ENCODE measurements around the gene TBC1D22A.
A peak's percentile ranks its signal among the peaks of the same experiment; 100 is the strongest.

TBC1D22A gene

GRCh38 chr22:46762238-46763050, at the start of gene TBC1D22A:
Gene TBC1D22A (plus strand): TSS chr22:46762650. CDS start chr22:46762787, 137 bp downstream.
- TF ChIP-seq GATA1 (IDR thresholded peaks at IDR 0.05; ENCODE audit: low read depth, low read length) = no peak
- TF ChIP-seq POLR2A (IDR thresholded peaks at IDR 0.05; ENCODE audit: low read length) = peak; percentile 98
- peak; percentile 95 to 96 for DNase-seq

DNA sequence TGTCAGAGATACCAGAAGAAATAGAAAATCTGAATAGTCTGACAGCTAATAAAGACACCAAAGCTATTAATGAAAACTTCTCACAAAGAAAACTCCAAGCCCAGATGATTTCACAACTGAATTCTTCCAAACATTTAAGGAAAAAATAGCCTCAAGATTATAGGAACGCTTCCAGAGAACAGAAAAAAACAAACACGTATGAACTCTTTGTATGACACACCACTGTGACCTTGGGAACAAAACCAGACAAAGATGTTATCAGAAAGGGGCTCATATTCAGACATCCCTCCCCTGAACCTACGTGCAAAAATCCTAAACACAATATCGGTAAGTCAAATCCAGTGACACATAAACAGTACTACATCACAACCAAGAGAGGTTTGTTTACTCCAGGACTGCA, 47.9 kb upstream of the TBC1D22A start:
- TF ChIP-seq POLR2A (IDR thresholded peaks at IDR 0.05; ENCODE audit: low read length) (no peak), GATA1 (IDR thresholded peaks at IDR 0.05; ENCODE audit: low read depth, low read length) (no peak)
- no peak for DNase-seq

GRCh38 chr22:46719921-46720320, 42.5 kb upstream of the TBC1D22A start:
- TF ChIP-seq POLR2A (IDR thresholded peaks at IDR 0.05; ENCODE audit: low read length) = no peak
- no peak for TF ChIP-seq GATA1 (IDR thresholded peaks at IDR 0.05; ENCODE audit: low read depth, low read length)
- no peak for DNase-seq

- no peak for DNase-seq
- no peak for TF ChIP-seq GATA1 (IDR thresholded peaks at IDR 0.05; ENCODE audit: low read depth, low read length)
- no peak for TF ChIP-seq POLR2A (IDR thresholded peaks at IDR 0.05; ENCODE audit: low read length)
Observed at GRCh38 chr22:46721501-46722085, 40.9 kb upstream of the TBC1D22A start.

- TF ChIP-seq POLR2A (IDR thresholded peaks at IDR 0.05; ENCODE audit: low read length) = no peak
- TF ChIP-seq GATA1 (IDR thresholded peaks at IDR 0.05; ENCODE audit: low read depth, low read length) = no peak
- no peak for DNase-seq
Observed at GRCh38 chr22:46723882-46724281, 38.6 kb upstream of the TBC1D22A start.

GRCh38 chr22:46725096-46725495, 37.4 kb upstream of the TBC1D22A start:
- DNase-seq = no peak
- TF ChIP-seq POLR2A (IDR thresholded peaks at IDR 0.05; ENCODE audit: low read length) (no peak), GATA1 (IDR thresholded peaks at IDR 0.05; ENCODE audit: low read depth, low read length) (no peak)

GRCh38 chr22:46726066-46726985, 36.1 kb upstream of the TBC1D22A start:
- TF ChIP-seq POLR2A (IDR thresholded peaks at IDR 0.05; ENCODE audit: low read length) (no peak), GATA1 (IDR thresholded peaks at IDR 0.05; ENCODE audit: low read depth, low read length) (no peak)
- no peak for DNase-seq

DNA sequence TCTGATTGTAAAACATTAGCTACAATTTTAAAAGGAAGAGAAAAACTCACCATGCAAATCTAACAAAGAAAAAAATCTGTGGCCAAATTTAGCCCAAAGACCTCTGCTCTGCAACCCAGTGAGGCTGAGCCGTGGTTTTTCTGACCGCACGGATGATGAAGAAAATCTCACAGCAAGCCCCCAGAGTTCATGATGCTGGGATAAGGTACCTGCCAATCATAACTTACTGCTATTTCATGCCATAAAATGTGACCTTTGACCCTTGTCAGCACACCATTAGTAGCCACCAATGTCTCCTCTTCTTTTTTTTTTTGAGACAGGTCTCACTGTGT, 35.5 kb upstream of the TBC1D22A start:
- TF ChIP-seq GATA1 (IDR thresholded peaks at IDR 0.05; ENCODE audit: low read depth, low read length) (no peak), POLR2A (IDR thresholded peaks at IDR 0.05; ENCODE audit: low read length) (no peak)
- DNase-seq = no peak

DNA sequence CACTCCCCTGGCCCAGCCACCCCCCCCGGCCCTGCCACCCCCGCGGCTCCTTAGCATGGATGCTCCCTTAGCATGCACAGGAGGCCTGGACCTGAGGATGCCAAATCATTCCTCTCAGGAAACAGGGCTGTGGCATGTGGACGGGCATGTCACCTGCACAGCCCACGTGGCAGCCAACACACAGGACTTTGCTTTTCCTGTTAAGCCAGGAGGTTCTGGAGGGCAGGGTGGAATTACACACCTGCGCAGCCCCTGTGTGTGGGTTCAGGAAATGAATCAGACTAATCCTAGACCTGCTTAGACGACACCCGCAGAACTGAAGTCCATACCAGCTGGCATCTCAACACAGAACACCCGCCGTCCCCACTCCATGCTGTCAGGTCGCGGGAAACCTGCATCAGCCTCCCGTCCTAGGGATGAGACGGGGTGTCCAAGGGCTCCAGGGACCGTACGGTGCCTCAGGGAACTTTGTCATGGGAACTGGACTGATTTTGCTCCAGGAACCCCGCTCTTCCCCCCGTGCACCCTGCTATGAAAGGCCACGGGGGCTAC, 34.6 kb upstream of the TBC1D22A start:
- no peak for DNase-seq
- no peak for TF ChIP-seq GATA1 (IDR thresholded peaks at IDR 0.05; ENCODE audit: low read depth, low read length)
- no peak for TF ChIP-seq POLR2A (IDR thresholded peaks at IDR 0.05; ENCODE audit: low read length)

DNA sequence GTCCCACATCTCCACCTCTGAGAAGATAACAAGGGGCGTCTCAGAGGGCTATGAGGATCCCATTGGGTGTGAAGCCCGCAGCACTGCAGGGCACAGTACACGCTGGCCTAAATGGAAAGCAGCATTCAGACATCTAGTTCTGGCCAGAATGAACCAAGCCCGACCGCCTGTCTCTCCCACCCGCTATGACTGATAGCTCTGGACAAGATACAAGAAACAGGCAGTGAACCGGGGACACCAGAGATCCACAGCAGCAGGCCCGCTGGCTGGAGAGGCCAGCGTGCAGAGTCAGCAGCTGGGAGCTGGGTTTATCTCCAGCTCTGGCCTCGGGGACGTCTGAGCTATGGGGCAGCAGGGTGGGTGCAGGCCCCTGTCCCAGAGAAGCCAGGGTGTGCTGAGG, 34.0 kb upstream of the TBC1D22A start:
- no peak for DNase-seq
- TF ChIP-seq POLR2A (IDR thresholded peaks at IDR 0.05; ENCODE audit: low read length) (no peak), GATA1 (IDR thresholded peaks at IDR 0.05; ENCODE audit: low read depth, low read length) (no peak)

GRCh38 chr22:46730568-46731245, 31.7 kb upstream of the TBC1D22A start:
- no peak for DNase-seq
- TF ChIP-seq GATA1 (IDR thresholded peaks at IDR 0.05; ENCODE audit: low read depth, low read length) (no peak), POLR2A (IDR thresholded peaks at IDR 0.05; ENCODE audit: low read length) (no peak)

- TF ChIP-seq GATA1 (IDR thresholded peaks at IDR 0.05; ENCODE audit: low read depth, low read length) (no peak), POLR2A (IDR thresholded peaks at IDR 0.05; ENCODE audit: low read length) (no peak)
- DNase-seq = no peak
Observed at GRCh38 chr22:46731246-46732040, 31.0 kb upstream of the TBC1D22A start.

GRCh38 chr22:46732041-46732379, 30.4 kb upstream of the TBC1D22A start:
- no peak for TF ChIP-seq POLR2A (IDR thresholded peaks at IDR 0.05; ENCODE audit: low read length)
- no peak for TF ChIP-seq GATA1 (IDR thresholded peaks at IDR 0.05; ENCODE audit: low read depth, low read length)
- DNase-seq = no peak
